Measurements from ENCODE around the gene RDH16. TPM values are rescaled to one million over a fixed set of nuclear protein-coding genes. Genes with fewer than 3 reads are reported as not detected.
A peak's percentile ranks its signal among the peaks of the same experiment; 100 is the strongest.
"Not testable (repeated sequence)": the region's sequence is repeated elsewhere in the genome, so short reads cannot be mapped to it uniquely, and the experiment has no call there.

RDH16 gene
- total and polyA plus RNA-seq, 7 experiments from 2014 or later, result 0.19 to 2.0 (median 0.93) TPM

- Mint-ChIP-seq H3K27me3 (peaks cover 0 to 6% (median 0%) of the 10 kb centered on the region in 5 donors), H3K9me3 (peaks cover 0 to 1% (median 0%) of the 10 kb centered on the region in 11 donors), H3K27ac (peak overlapping the region in 4 of 9 donors; percentile 6 to 63 (median 39)), H3K36me3 (peaks cover 0 to 7% (median 0%) of the 10 kb centered on the region in 5 donors), H3K4me1 (peaks cover 7 to 30% (median 23%) of the 10 kb centered on the region in 7 donors), H3K4me3 (no peak overlapping the region)
- Histone ChIP-seq H3K27me3 (ENCODE audit: control insufficient read depth in 2 of 2, insufficient read depth in 2 of 2, low read length in 2 of 2) (no peaks in the 10 kb centered on the region), H3K36me3 (ENCODE audit: control insufficient read depth in 2 of 3, insufficient read depth in 3 of 3, low read length in 3 of 3) (no peaks in the 10 kb centered on the region), H3K9me3 (ENCODE audit: control insufficient read depth in 2 of 3, low read length in 3 of 3) (no peaks in the 10 kb centered on the region), H3K4me1 (ENCODE audit: control insufficient read depth in 2 of 2, insufficient read depth in 2 of 2, low read length in 2 of 2) (peaks cover 0 to 7% of the 10 kb centered on the region in 2 donors), H3K27ac (ENCODE audit: low read depth, low read length) (no peak overlapping the region), H3K4me3 (ENCODE audit: low read length) (no peak overlapping the region)
- POLR2A ChIA-PET, result no interaction called here
- CTCF ChIA-PET, result interaction anchor here (1.0 to 2.2 kb wide), 3 partner anchors 11 to 106 kb away, joined by 3 to 8 read pairs (median 5); no protein-coding TSS in a partner anchor
- no peak for ATAC-seq
- intact Hi-C loops (cut with micrococcal nuclease), result no loop called here
- DNase-seq, result no peak
Measured at GRCh38 chr12:56990648-56991318, 33.4 kb upstream of the RDH16 start.

DNA sequence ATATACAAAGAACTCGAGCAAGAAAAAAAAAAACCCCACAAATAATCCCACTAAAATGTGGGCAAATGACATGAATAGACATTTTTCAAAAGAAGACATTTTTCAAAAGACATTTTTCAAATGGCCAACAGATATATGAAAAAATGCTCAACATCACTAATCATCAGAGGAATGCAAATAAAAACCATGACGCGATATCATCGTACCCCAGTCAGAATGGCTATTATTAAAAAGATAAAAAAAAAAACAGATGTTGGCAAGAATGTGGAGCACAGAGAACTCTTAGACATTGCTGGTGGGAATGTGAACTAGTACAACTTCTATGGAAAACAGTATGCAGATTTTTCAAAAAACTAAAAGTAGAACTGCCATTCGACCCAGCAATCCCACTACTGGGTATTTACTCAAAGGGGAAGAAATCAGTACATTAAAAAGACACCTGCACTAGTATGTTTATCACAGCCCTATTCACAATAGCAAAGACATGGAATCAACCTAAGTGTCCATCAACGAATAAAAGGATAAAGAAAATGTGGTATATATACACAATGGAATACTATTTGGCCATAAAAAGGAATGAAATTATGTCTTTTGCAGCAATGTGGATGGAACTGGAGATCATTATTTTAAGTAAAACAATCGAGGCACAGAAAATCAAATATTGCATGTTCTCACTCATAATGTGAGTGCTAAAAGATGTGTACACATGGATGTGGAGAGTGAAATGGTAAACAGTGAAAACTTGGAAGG is 32.6 kb upstream of the RDH16 start:
- intact Hi-C loops (cut with micrococcal nuclease), result no loop called here

GRCh38 chr12:56988207-56988739 is 30.9 kb upstream of the RDH16 start:
- Histone ChIP-seq H3K9me3 (ENCODE audit: control insufficient read depth in 2 of 3, low read length in 3 of 3) (no peaks in the 10 kb centered on the region), H3K27me3 (ENCODE audit: control insufficient read depth in 2 of 2, insufficient read depth in 2 of 2, low read length in 2 of 2) (no peaks in the 10 kb centered on the region), H3K36me3 (ENCODE audit: control insufficient read depth in 2 of 3, insufficient read depth in 3 of 3, low read length in 3 of 3) (no peaks in the 10 kb centered on the region), H3K4me3 (ENCODE audit: low read length) (no peak overlapping the region), H3K4me1 (ENCODE audit: control insufficient read depth in 2 of 2, insufficient read depth in 2 of 2, low read length in 2 of 2) (peaks cover 0 to 7% of the 10 kb centered on the region in 2 donors), H3K27ac (ENCODE audit: low read depth, low read length) (no peak overlapping the region)
- ATAC-seq (no peak), DNase-seq (no peak)
- Mint-ChIP-seq H3K36me3 (peaks cover 0 to 4% (median 0%) of the 10 kb centered on the region in 5 donors), H3K27me3 (peaks cover 0 to 6% (median 0%) of the 10 kb centered on the region in 5 donors), H3K9me3 (peaks cover 0 to 1% (median 0%) of the 10 kb centered on the region in 11 donors), H3K27ac (no peak overlapping the region), H3K4me1 (peaks cover 14 to 31% (median 23%) of the 10 kb centered on the region in 7 donors), H3K4me3 (no peak overlapping the region)
- intact Hi-C loops (cut with micrococcal nuclease), result no loop called here
- ChIA-PET CTCF (interaction anchor here (0.6 to 3.9 kb wide), 13 partner anchors 8 to 467 kb away, joined by 3 to 44 read pairs (median 5); partner anchors contain the start of genes HSD17B6 and RBMS2), POLR2A (interaction anchor here (0.6 kb wide), 1 partner anchor 206 kb away, joined by 3 read pairs; no protein-coding TSS in a partner anchor)

More for the DNA sequence above, 32.6 kb upstream of the RDH16 start:
- Mint-ChIP-seq H3K4me3 (no peak overlapping the region), H3K36me3 (peaks cover 0 to 4% (median 0%) of the 10 kb centered on the region in 5 donors), H3K27me3 (peaks cover 0 to 6% (median 0%) of the 10 kb centered on the region in 5 donors), H3K9me3 (peaks cover 0 to 1% (median 0%) of the 10 kb centered on the region in 11 donors), H3K27ac (peak overlapping the region in 3 of 9 donors; percentile 21 to 76 (median 63)), H3K4me1 (peaks cover 7 to 31% (median 23%) of the 10 kb centered on the region in 7 donors)
- ATAC-seq (no peak), DNase-seq (no peak)
- POLR2A ChIA-PET, result no interaction called here
- Histone ChIP-seq H3K27me3 (ENCODE audit: control insufficient read depth in 2 of 2, insufficient read depth in 2 of 2, low read length in 2 of 2) (no peaks in the 10 kb centered on the region), H3K27ac (ENCODE audit: low read depth, low read length) (no peak overlapping the region), H3K4me1 (ENCODE audit: control insufficient read depth in 2 of 2, insufficient read depth in 2 of 2, low read length in 2 of 2) (peaks cover 0 to 7% of the 10 kb centered on the region in 2 donors), H3K9me3 (ENCODE audit: control insufficient read depth in 2 of 3, low read length in 3 of 3) (no peaks in the 10 kb centered on the region), H3K4me3 (ENCODE audit: low read length) (no peak overlapping the region), H3K36me3 (ENCODE audit: control insufficient read depth in 2 of 3, insufficient read depth in 3 of 3, low read length in 3 of 3) (no peaks in the 10 kb centered on the region)
- CTCF ChIA-PET, result interaction anchor here (1.0 to 3.9 kb wide), 3 partner anchors 15 to 232 kb away, joined by 3 to 44 read pairs (median 5); no protein-coding TSS in a partner anchor

DNA sequence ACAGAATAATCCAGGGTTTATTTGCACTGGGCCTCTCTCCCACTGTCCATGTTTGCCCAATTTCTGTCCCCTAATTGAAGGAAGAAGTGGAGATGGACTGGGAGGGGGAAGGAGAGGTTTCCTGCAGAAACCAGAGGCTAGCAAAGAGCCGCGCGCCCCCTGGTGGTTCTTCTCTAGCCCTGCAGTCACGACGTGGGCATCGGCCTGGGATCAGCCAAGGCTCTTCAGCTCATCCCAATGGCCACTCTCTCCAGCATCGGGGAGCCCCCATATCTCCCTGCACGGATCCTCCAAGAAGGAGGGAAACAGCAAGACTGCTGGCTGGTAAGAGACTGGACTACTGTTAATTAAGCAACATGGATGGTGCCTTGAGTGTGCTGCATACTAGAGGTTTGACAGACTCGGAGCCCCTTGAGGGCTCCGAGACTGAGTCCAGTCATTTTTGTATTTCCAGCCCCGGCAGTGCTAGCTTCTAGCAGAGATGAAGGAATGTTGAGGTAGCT is 30.2 kb upstream of the RDH16 start:
- POLR2A ChIA-PET, result interaction anchor here (0.6 kb wide), 1 partner anchor 207 kb away, joined by 3 read pairs; no protein-coding TSS in a partner anchor
- H3K27ac Mint-ChIP-seq, result peak overlapping the region in 1 of 9 donors; percentile 21
- H3K9me3 ChIP-seq (ENCODE audit: control insufficient read depth in 2 of 3, low read length in 3 of 3), result no peaks in the 10 kb centered on the region

GRCh38 chr12:56987011-56987410 is 29.6 kb upstream of the RDH16 start:
- H3K27me3 ChIP-seq (ENCODE audit: control insufficient read depth in 2 of 2, insufficient read depth in 2 of 2, low read length in 2 of 2), result no peaks in the 10 kb centered on the region
- intact Hi-C loops (cut with micrococcal nuclease), result loop anchor here (1.0 to 2.0 kb wide), 3 partner anchors 147 to 474 kb away; no protein-coding TSS in a partner anchor
- no peaks in the 10 kb centered on the region for H3K36me3 Mint-ChIP-seq
- H3K27ac Mint-ChIP-seq, result peak overlapping the region in 1 of 9 donors; percentile 21
- H3K4me1 Mint-ChIP-seq, result peaks cover 8 to 31% (median 23%) of the 10 kb centered on the region in 7 donors
- DNase-seq (no peak), ATAC-seq (no peak)
- peaks cover 0 to 7% of the 10 kb centered on the region in 2 donors for H3K4me1 ChIP-seq (ENCODE audit: control insufficient read depth in 2 of 2, insufficient read depth in 2 of 2, low read length in 2 of 2)
- peak overlapping the region in 5 of 10 donors; percentile 45 to 72 (median 55) for H3K4me3 Mint-ChIP-seq
- no peak overlapping the region for H3K4me3 ChIP-seq (ENCODE audit: low read length)
- no peaks in the 10 kb centered on the region for H3K9me3 Mint-ChIP-seq
- no peaks in the 10 kb centered on the region for H3K9me3 ChIP-seq (ENCODE audit: control insufficient read depth in 2 of 3, low read length in 3 of 3)
- ChIA-PET POLR2A (no interaction called here), CTCF (interaction anchor here (1.0 to 3.9 kb wide), 6 partner anchors 12 to 229 kb away, joined by 3 to 44 read pairs (median 6); partner anchors contain the start of gene HSD17B6)
- no peak overlapping the region for H3K27ac ChIP-seq (ENCODE audit: low read depth, low read length)
- no peaks in the 10 kb centered on the region for H3K36me3 ChIP-seq (ENCODE audit: control insufficient read depth in 2 of 3, insufficient read depth in 3 of 3, low read length in 3 of 3)
- H3K27me3 Mint-ChIP-seq, result peaks cover 0 to 6% (median 0%) of the 10 kb centered on the region in 5 donors

More for the DNA sequence above, 30.2 kb upstream of the RDH16 start:
- peaks cover 9 to 31% (median 23%) of the 10 kb centered on the region in 7 donors for H3K4me1 Mint-ChIP-seq
- CTCF ChIA-PET, result interaction anchor here (0.6 to 3.9 kb wide), 13 partner anchors 9 to 466 kb away, joined by 3 to 44 read pairs (median 5); partner anchors contain the start of genes HSD17B6 and RBMS2
- Histone ChIP-seq H3K4me3 (ENCODE audit: low read length) (no peak overlapping the region), H3K4me1 (ENCODE audit: control insufficient read depth in 2 of 2, insufficient read depth in 2 of 2, low read length in 2 of 2) (peaks cover 0 to 7% of the 10 kb centered on the region in 2 donors), H3K27me3 (ENCODE audit: control insufficient read depth in 2 of 2, insufficient read depth in 2 of 2, low read length in 2 of 2) (no peaks in the 10 kb centered on the region), H3K36me3 (ENCODE audit: control insufficient read depth in 2 of 3, insufficient read depth in 3 of 3, low read length in 3 of 3) (no peaks in the 10 kb centered on the region), H3K27ac (ENCODE audit: low read depth, low read length) (no peak overlapping the region)
- no peaks in the 10 kb centered on the region for H3K9me3 Mint-ChIP-seq
- DNase-seq (peak; percentile 51 to 77 (median 66)), ATAC-seq (peak; percentile 89)
- intact Hi-C loops (cut with micrococcal nuclease), result loop anchor here (1.0 to 2.0 kb wide), 3 partner anchors 147 to 475 kb away; no protein-coding TSS in a partner anchor
- H3K36me3 Mint-ChIP-seq, result no peaks in the 10 kb centered on the region
- H3K4me3 Mint-ChIP-seq, result peak overlapping the region in 6 of 10 donors; percentile 45 to 72 (median 56)
- H3K27me3 Mint-ChIP-seq, result peaks cover 0 to 6% (median 0%) of the 10 kb centered on the region in 5 donors

GRCh38 chr12:56985714-56986113 is 28.3 kb upstream of the RDH16 start:
- H3K36me3 Mint-ChIP-seq; H3K4me1 ChIP-seq (ENCODE audit: control insufficient read depth in 2 of 2, insufficient read depth in 2 of 2, low read length in 2 of 2); H3K27me3 Mint-ChIP-seq; H3K27ac ChIP-seq (ENCODE audit: low read depth, low read length); POLR2A ChIA-PET; DNase-seq; H3K4me3 ChIP-seq (ENCODE audit: low read length); ATAC-seq; H3K36me3 ChIP-seq (ENCODE audit: control insufficient read depth in 2 of 3, insufficient read depth in 3 of 3, low read length in 3 of 3); H3K27ac Mint-ChIP-seq; H3K9me3 Mint-ChIP-seq; H3K27me3 ChIP-seq (ENCODE audit: control insufficient read depth in 2 of 2, insufficient read depth in 2 of 2, low read length in 2 of 2); H3K4me3 Mint-ChIP-seq; H3K9me3 ChIP-seq (ENCODE audit: control insufficient read depth in 2 of 3, low read length in 3 of 3): not testable (repeated sequence)
- CTCF ChIA-PET, result interaction anchor here (0.6 to 3.9 kb wide), 2 partner anchors 114 to 227 kb away, joined by 3 to 44 read pairs; no protein-coding TSS in a partner anchor
- peaks cover 0 to 21% (median 10%) of the 10 kb centered on the region in 7 donors for H3K4me1 Mint-ChIP-seq
- intact Hi-C loops (cut with micrococcal nuclease), result loop anchor here in 1 of 2 donors (2.0 kb wide), 1 partner anchor 473 kb away; no protein-coding TSS in a partner anchor
